Vagina (tissue), 2 donors: ENCODE measurements around the gene DAB2IP. TPM values are rescaled to one million over a fixed set of nuclear protein-coding genes. Genes with fewer than 3 reads are reported as not detected.

Experiments used
- DNase-seq, 2 donors: peaks; one replicate each; pipeline ENCODE4 v3.0.0-alpha.2; 2017; ENCODE audit errors: extremely low spot score in 2 of 2
- H3K27ac ChIP-seq: fragments of 200-600 bp; sonication (generic); one replicate; pipeline ENCODE4 v1.5.1; 2019
- H3K27me3 ChIP-seq: fragments of 200-600 bp; sonication (generic); one replicate; pipeline ENCODE4 v1.5.1; 2019
- H3K36me3 ChIP-seq, 2 donors: fragments of 200-600 bp; sonication (generic); one replicate each; pipeline ENCODE4 v1.5.1; 2017 to 2019
- H3K4me1 ChIP-seq: fragments of 200-600 bp; sonication (generic); one replicate; pipeline ENCODE4 v1.5.1; 2019
- H3K4me3 ChIP-seq, 2 donors: fragments of 200-600 bp; sonication (generic); 1 replicate in 1 of 2; 2 replicates in 1 of 2; pipeline ENCODE4 v1.5.1; 2016 to 2019
- H3K9me3 ChIP-seq: fragments of 200-600 bp; sonication (generic); one replicate; pipeline ENCODE4 v1.5.1; 2019
- POLR2A ChIP-seq, 2 donors: fragments of 450-650 bp; IDR thresholded peaks; one replicate each; pipeline ENCODE4 v1.6.1; 2017; ENCODE audit warnings: antibody characterized with exemption in 2 of 2, mild to moderate bottlenecking in 2 of 2, moderate library complexity in 2 of 2
- POLR2AphosphoS5 ChIP-seq, 2 donors: sonication (generic); formaldehyde crosslinking; IDR thresholded peaks; one replicate each; pipeline ENCODE4 v1.9.0; 2017; ENCODE audit warnings: antibody characterized with exemption in 2 of 2, mild to moderate bottlenecking in 2 of 2, low read depth in 1 of 2; ENCODE audit not compliant: insufficient read depth in 1 of 2
- intact Hi-C: fragments of 100-400 bp; cut with DNase I; formaldehyde crosslinking; loops from one replicate; pipeline ENCODE4 v1.15.1; 2023
- total RNA-seq: library from RNA; depleted of rRNA; stranded (reverse); fragments of >200 nt; gene quantifications from one replicate; pipeline ENCODE4 v1.2.3, GENCODE V29; 2016
- TF ChIP-seq, protein P1 (sequence below), 3 experiments: fragments of 450-650 bp in 2 of 3; fragments of 200-600 bp in 1 of 3; sonication (generic) in 1 of 3; IDR thresholded peaks; one replicate each; pipeline ENCODE4 v1.5.1; 2017 to 2019; ENCODE audit warnings: antibody characterized with exemption in 3 of 3, mild to moderate bottlenecking in 2 of 3, moderate library complexity in 2 of 3

The DAB2IP gene
- total RNA-seq, 1 donor from 2014 or later = 38.8 TPM

DNA sequence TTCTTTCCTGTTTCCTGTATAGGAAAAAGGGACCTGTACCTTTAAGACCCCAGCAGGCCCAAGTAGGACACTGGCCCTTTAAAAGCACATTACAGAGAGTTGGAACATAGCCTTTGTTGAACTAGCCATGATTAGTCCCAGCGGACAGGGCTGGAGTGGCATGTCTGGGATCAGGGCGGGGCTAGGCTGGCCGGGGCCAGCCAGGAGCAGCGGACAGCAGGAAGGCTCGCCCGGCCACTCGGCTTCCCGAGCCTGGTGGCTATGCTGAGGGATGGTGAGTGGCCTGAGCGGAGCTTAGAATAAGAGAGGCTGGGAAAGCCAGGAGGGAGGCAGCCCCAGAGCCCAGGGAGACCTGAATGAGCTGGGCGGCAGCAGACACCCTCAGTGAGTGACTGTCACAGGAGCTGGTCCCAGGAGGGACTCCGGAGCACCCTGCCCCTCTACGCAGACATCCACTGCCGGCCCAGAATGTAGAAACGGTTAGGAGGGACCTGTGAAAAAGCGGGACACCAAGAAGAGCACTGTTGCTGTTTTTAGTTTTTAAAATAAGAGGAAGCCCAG lies 92.1 kb downstream of the DAB2IP start:
- no peaks in the 10 kb centered on the region for H3K36me3 ChIP-seq
- peak overlapping the region; percentile 88 for H3K27ac ChIP-seq
- TF ChIP-seq POLR2A (IDR thresholded peaks at IDR 0.05) (peak in 1 of 2 donors; percentile 55), POLR2AphosphoS5 (IDR thresholded peaks at IDR 0.05; ENCODE audit: insufficient read depth in 1 of 2, low read depth in 1 of 2) (peak; percentile 83 to 88)
- TF ChIP-seq, protein P1, sequence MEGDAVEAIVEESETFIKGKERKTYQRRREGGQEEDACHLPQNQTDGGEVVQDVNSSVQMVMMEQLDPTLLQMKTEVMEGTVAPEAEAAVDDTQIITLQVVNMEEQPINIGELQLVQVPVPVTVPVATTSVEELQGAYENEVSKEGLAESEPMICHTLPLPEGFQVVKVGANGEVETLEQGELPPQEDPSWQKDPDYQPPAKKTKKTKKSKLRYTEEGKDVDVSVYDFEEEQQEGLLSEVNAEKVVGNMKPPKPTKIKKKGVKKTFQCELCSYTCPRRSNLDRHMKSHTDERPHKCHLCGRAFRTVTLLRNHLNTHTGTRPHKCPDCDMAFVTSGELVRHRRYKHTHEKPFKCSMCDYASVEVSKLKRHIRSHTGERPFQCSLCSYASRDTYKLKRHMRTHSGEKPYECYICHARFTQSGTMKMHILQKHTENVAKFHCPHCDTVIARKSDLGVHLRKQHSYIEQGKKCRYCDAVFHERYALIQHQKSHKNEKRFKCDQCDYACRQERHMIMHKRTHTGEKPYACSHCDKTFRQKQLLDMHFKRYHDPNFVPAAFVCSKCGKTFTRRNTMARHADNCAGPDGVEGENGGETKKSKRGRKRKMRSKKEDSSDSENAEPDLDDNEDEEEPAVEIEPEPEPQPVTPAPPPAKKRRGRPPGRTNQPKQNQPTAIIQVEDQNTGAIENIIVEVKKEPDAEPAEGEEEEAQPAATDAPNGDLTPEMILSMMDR (IDR thresholded peaks at IDR 0.05) = peak in 1 of 3 experiments; percentile 11
- H3K4me1 ChIP-seq = peaks cover 83% of the 10 kb centered on the region
- no peaks in the 10 kb centered on the region for H3K27me3 ChIP-seq
- intact Hi-C loops = no loop called here
- H3K9me3 ChIP-seq = no peaks in the 10 kb centered on the region
- no peak for DNase-seq
- H3K4me3 ChIP-seq = peak overlapping the region; percentile 42 to 52

DNA sequence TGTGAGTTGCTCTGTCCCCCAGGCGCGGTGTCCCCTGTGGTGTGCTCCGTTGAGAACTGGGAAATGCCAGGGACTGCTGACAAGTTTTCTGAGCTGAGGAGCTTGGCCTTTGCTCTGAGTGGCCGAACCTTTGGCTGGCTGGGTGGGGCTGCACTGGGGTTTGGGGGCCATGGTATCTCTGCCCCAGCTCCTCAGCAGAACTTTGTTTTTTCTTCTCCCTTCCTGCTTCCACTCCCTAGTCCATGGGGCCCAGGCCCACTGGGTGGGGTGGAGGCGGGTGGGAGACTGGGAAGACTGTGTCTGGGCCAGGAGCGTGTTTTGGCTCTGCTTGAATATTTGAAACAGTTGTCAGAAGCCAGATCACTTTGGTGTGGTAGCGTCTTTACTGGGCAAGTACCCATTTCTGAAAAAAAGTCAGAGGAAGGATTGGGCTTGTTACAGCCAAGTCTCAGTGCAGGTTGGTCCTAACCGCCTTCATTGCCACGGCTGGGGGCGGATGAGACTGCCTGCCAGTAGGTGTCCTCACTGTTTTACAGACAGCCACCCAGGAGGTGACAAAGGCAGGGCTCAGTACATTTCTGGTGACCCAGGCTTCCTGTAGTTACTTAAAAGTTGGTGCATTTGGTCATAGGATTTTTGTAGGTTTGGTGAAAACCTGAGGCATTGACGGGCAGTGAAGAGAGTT lies 92.7 kb downstream of the DAB2IP start:
- intact Hi-C loops = no loop called here
- Histone ChIP-seq H3K9me3 (no peaks in the 10 kb centered on the region), H3K27ac (peak overlapping the region; percentile 88), H3K27me3 (no peaks in the 10 kb centered on the region), H3K36me3 (no peaks in the 10 kb centered on the region), H3K4me1 (peaks cover 83% of the 10 kb centered on the region), H3K4me3 (peak overlapping the region; percentile 42 to 52)
- TF ChIP-seq, protein P1 (IDR thresholded peaks at IDR 0.05) = peak in 2 of 3 experiments; percentile 6 to 27
- no peak for TF ChIP-seq POLR2AphosphoS5 (IDR thresholded peaks at IDR 0.05; ENCODE audit: insufficient read depth in 1 of 2, low read depth in 1 of 2)
- DNase-seq = no peak

DNA sequence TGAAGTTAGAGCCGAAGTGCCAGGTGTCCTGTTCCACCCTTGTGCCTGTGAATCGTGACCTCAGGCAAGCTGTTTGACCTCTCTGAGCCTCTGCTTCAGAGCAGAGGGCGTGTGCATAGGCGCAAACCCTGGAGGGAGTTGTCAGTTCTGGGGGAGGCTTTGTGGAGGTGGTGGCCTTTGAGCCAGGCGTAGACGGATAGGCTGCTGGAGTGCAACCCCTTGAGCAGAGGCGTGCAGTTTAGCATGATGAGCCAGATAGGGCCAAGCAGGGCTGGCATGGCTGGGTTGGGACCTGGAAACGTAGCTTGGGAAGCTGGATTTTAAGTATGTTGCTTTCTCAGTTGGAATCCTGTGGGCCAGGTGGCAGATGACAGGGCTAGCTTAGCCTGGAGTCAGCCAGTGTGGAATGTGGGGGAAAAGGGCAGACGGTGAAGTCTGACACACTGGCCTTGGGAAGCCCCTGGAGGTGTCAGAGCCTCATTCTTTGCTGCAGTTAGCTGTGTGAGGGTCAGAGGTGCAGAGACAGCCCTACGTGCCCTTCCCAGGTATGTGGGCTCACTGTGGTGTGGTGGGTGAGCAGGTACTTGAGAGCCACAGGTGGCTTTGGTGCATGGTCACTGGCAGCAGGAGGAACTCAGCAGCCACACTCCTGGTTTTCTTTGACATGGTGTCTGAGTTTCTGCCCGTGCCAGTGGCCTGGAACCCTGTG lies 93.4 kb downstream of the DAB2IP start:
- H3K4me3 ChIP-seq = peak overlapping the region; percentile 2 to 42
- peak overlapping the region; percentile 88 for H3K27ac ChIP-seq
- H3K4me1 ChIP-seq = peaks cover 85% of the 10 kb centered on the region

DNA sequence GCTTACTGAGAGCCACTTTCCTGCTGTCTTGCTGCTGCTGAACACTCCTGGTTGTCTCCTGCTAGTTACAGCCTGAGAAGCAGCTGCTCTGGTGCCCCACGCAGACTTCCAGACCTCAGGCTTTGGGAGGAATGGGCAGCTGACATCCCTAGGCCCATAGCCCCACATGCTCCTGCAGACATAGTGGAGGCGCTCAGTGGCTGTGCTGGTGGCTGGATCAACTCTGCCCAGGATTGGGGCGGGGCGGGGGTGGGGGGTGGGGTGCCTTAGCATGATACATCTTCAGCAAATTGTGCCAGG lies 93.9 kb downstream of the DAB2IP start:
- H3K4me3 ChIP-seq = no peak overlapping the region
- intact Hi-C loops = no loop called here
- peaks cover 90% of the 10 kb centered on the region for H3K4me1 ChIP-seq
- H3K27ac ChIP-seq = peak overlapping the region; percentile 88
- no peak for DNase-seq
- TF ChIP-seq, protein P1 (IDR thresholded peaks at IDR 0.05) = no peak
- TF ChIP-seq POLR2AphosphoS5 (IDR thresholded peaks at IDR 0.05; ENCODE audit: insufficient read depth in 1 of 2, low read depth in 1 of 2) = no peak
- TF ChIP-seq POLR2A (IDR thresholded peaks at IDR 0.05) = no peak
- no peaks in the 10 kb centered on the region for H3K36me3 ChIP-seq
- no peaks in the 10 kb centered on the region for H3K9me3 ChIP-seq
- no peaks in the 10 kb centered on the region for H3K27me3 ChIP-seq

More for the DNA sequence above, 93.4 kb downstream of the DAB2IP start:
- TF ChIP-seq POLR2A (IDR thresholded peaks at IDR 0.05) (no peak), POLR2AphosphoS5 (IDR thresholded peaks at IDR 0.05; ENCODE audit: insufficient read depth in 1 of 2, low read depth in 1 of 2) (no peak)
- TF ChIP-seq, protein P1 (IDR thresholded peaks at IDR 0.05) = no peak
- no peaks in the 10 kb centered on the region for H3K9me3 ChIP-seq
- intact Hi-C loops = no loop called here
- DNase-seq = no peak
- H3K36me3 ChIP-seq = no peaks in the 10 kb centered on the region
- no peaks in the 10 kb centered on the region for H3K27me3 ChIP-seq

DNA sequence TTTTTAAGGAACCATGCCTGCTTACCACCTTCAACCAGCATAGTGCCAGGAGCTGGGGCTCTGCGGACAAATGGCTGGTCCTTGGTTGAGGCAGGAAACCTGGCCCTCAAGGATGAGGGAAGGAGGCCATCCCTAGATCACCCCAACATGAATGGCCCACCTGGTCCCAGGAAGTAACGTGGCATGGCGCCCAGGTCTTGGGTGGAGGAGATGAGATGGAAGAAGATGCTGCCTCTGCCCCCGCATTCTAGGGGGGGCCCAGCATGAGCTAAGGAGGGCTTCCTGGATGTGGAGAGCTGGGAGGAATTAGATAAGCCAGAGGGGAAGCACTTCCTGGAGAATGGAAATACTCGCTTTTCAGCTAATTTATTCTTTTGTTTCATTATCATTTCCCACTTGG lies 95.0 kb downstream of the DAB2IP start:
- Histone ChIP-seq H3K27ac (peak overlapping the region; percentile 88), H3K4me1 (peaks cover 86% of the 10 kb centered on the region), H3K27me3 (no peaks in the 10 kb centered on the region), H3K9me3 (no peaks in the 10 kb centered on the region), H3K4me3 (no peak overlapping the region), H3K36me3 (no peaks in the 10 kb centered on the region)
- intact Hi-C loops = no loop called here
- no peak for TF ChIP-seq POLR2AphosphoS5 (IDR thresholded peaks at IDR 0.05; ENCODE audit: insufficient read depth in 1 of 2, low read depth in 1 of 2)
- no peak for TF ChIP-seq POLR2A (IDR thresholded peaks at IDR 0.05)
- TF ChIP-seq, protein P1 (IDR thresholded peaks at IDR 0.05) = no peak
- no peak for DNase-seq
